SK-N-SH treated with all-trans-retinoic acid at 6 μM for 48 hours (cell line): ENCODE data around the gene RNU7-1.
A peak's percentile ranks its signal among the peaks of the same experiment; 100 is the strongest.

Experiments used
- ATAC-seq: fragments of 200-7000 bp; cut with Tn5 transposase; 3 replicates; pipeline ENCODE4 v1.9.1; 2020; ENCODE audit warnings: mild to moderate bottlenecking, moderate library complexity
- ARNTL ChIP-seq: fragments of 450-650 bp; formaldehyde crosslinking; IDR thresholded peaks from 2 replicates; pipeline ENCODE4 v1.5.0; 2020; ENCODE audit warnings: low read depth, mild to moderate bottlenecking, moderate library complexity, borderline replicate concordance
- BACH2 ChIP-seq: fragments of 250-450 bp; sonication (Bioruptor Pico); IDR thresholded peaks from 2 replicates; pipeline ENCODE4 v1.9.0; 2021; ENCODE audit warnings: mild to moderate bottlenecking, borderline replicate concordance
- CREB5 ChIP-seq: fragments of 250-450 bp; sonication (Bioruptor Pico); IDR thresholded peaks from 2 replicates; pipeline ENCODE4 v1.5.1; 2020; ENCODE audit warnings: low read depth, mild to moderate bottlenecking, moderate library complexity
- CSDC2 ChIP-seq: fragments of 250-450 bp; sonication (Bioruptor Pico); IDR thresholded peaks from 2 replicates; pipeline ENCODE4 v1.5.0; 2020; ENCODE audit warnings: mild to moderate bottlenecking, moderate library complexity
- CSRNP3 ChIP-seq: fragments of 250-450 bp; sonication (Bioruptor Pico); IDR thresholded peaks from 2 replicates; pipeline ENCODE4 v1.5.1; 2021; ENCODE audit warnings: mild to moderate bottlenecking, moderate library complexity
- ESRRG ChIP-seq: fragments of 250-450 bp; sonication (Bioruptor Pico); IDR thresholded peaks from 2 replicates; pipeline ENCODE4 v1.6.1; 2021; ENCODE audit warnings: mild to moderate bottlenecking
- GLIS3 ChIP-seq: fragments of 250-450 bp; sonication (Bioruptor Pico); IDR thresholded peaks from 2 replicates; pipeline ENCODE4 v1.5.0; 2020; ENCODE audit warnings: mild to moderate bottlenecking, moderate library complexity
- ISL1 ChIP-seq: fragments of 250-450 bp; sonication (Bioruptor Pico); IDR thresholded peaks from 2 replicates; pipeline ENCODE4 v2.1.2; 2022; ENCODE audit warnings: mild to moderate bottlenecking, moderate library complexity
- OSR1 ChIP-seq: fragments of 250-450 bp; sonication (Bioruptor Pico); IDR thresholded peaks from 2 replicates; pipeline ENCODE4 v1.8.0; 2022; ENCODE audit warnings: moderate library complexity, mild to moderate bottlenecking, inconsistent platforms
- PATZ1 ChIP-seq: fragments of 250-450 bp; sonication (Bioruptor Pico); IDR thresholded peaks from 2 replicates; pipeline ENCODE4 v1.8.0; 2020; ENCODE audit warnings: mild to moderate bottlenecking, moderate library complexity, borderline replicate concordance
- POU6F1 ChIP-seq: fragments of 250-450 bp; sonication (Bioruptor Pico); IDR thresholded peaks from 2 replicates; pipeline ENCODE4 v1.8.0; 2021; ENCODE audit warnings: low read depth, mild to moderate bottlenecking, moderate library complexity, borderline replicate concordance
- PPARA ChIP-seq: fragments of 250-450 bp; sonication (Bioruptor Pico); IDR thresholded peaks from 2 replicates; pipeline ENCODE4 v1.5.0; 2020; ENCODE audit warnings: mild to moderate bottlenecking, borderline replicate concordance
- RARB ChIP-seq: fragments of 250-450 bp; sonication (Bioruptor Pico); IDR thresholded peaks from 2 replicates; pipeline ENCODE4 v1.8.0; 2021; ENCODE audit warnings: mild to moderate bottlenecking, moderate library complexity
- SNAI2 ChIP-seq: fragments of 250-450 bp; sonication (Bioruptor Pico); IDR thresholded peaks from 2 replicates; pipeline ENCODE4 v1.5.0; 2020; ENCODE audit warnings: mild to moderate bottlenecking, moderate library complexity
- TCF4 ChIP-seq: fragments of 250-450 bp; sonication (Bioruptor Pico); IDR thresholded peaks from 2 replicates; pipeline ENCODE4 v1.8.0; 2021; ENCODE audit warnings: mild to moderate bottlenecking, moderate library complexity, borderline replicate concordance
- TOX ChIP-seq: fragments of 250-450 bp; sonication (Bioruptor Pico); IDR thresholded peaks from 2 replicates; pipeline ENCODE4 v1.8.0; 2021; ENCODE audit warnings: mild to moderate bottlenecking, moderate library complexity, borderline replicate concordance
- ZC3H10 ChIP-seq: fragments of 250-450 bp; sonication (Bioruptor Pico); IDR thresholded peaks from 2 replicates; pipeline ENCODE4 v1.5.1; 2021; ENCODE audit warnings: mild to moderate bottlenecking, moderate library complexity
- ZFP3 ChIP-seq: fragments of 250-450 bp; sonication (Bioruptor Pico); IDR thresholded peaks from 2 replicates; pipeline ENCODE4 v1.5.0; 2020; ENCODE audit warnings: mild to moderate bottlenecking, moderate library complexity
- ZFP30 ChIP-seq: fragments of 450-650 bp; formaldehyde crosslinking; IDR thresholded peaks from 2 replicates; pipeline ENCODE4 v1.5.0; 2022; ENCODE audit warnings: mild to moderate bottlenecking, moderate library complexity
- ZNF565 ChIP-seq: fragments of 450-650 bp; formaldehyde crosslinking; conservative IDR thresholded peaks from 2 replicates; pipeline ENCODE4 v1.5.0; 2020; ENCODE audit warnings: low read depth, mild to moderate bottlenecking, moderate library complexity
- ZNF70 ChIP-seq: fragments of 450-650 bp; formaldehyde crosslinking; IDR thresholded peaks from 2 replicates; pipeline ENCODE4 v1.5.0; 2020; ENCODE audit warnings: mild to moderate bottlenecking, moderate library complexity
- ZNF8 ChIP-seq: fragments of 450-650 bp; formaldehyde crosslinking; IDR thresholded peaks from 2 replicates; pipeline ENCODE4 v1.5.0; 2020; ENCODE audit warnings: mild to moderate bottlenecking, moderate library complexity

The RNU7-1 gene

GRCh38 chr12:6961695-6962284 lies 18.2 kb downstream of the RNU7-1 start:
- ATAC-seq, result peak; percentile 72
- no peak for TF ChIP-seq ZNF70 (CRISPR knock-in tag)
- TF ChIP-seq TCF4 (CRISPR knock-in tag), result no peak
- no peak for TF ChIP-seq OSR1 (CRISPR knock-in tag)
- TF ChIP-seq ISL1 (CRISPR knock-in tag), result no peak
- TF ChIP-seq SNAI2, result no peak
- TF ChIP-seq ZFP30, result no peak
- TF ChIP-seq ARNTL, result no peak
- TF ChIP-seq CSDC2 (CRISPR knock-in tag), result no peak
- TF ChIP-seq GLIS3 (CRISPR knock-in tag), result no peak
- no peak for TF ChIP-seq ZFP3 (CRISPR knock-in tag)
- no peak for TF ChIP-seq RARB
- no peak for TF ChIP-seq CSRNP3 (CRISPR knock-in tag)
- no peak for TF ChIP-seq PPARA (CRISPR knock-in tag)
- TF ChIP-seq ZNF8 (CRISPR knock-in tag), result no peak
- no peak for TF ChIP-seq ZC3H10 (CRISPR knock-in tag)
- TF ChIP-seq BACH2 (CRISPR knock-in tag), result no peak
- no peak for TF ChIP-seq PATZ1
- no peak for TF ChIP-seq TOX
- no peak for TF ChIP-seq ZNF565 (CRISPR knock-in tag)
- no peak for TF ChIP-seq POU6F1

- TF ChIP-seq SNAI2 (no peak), PATZ1 (no peak), CREB5 (CRISPR knock-in tag) (no peak)
These were observed 18.8 kb downstream of the RNU7-1 start for GRCh38 chr12:6962285-6963015.

GRCh38 chr12:6963016-6963731 lies 19.6 kb downstream of the RNU7-1 start:
- TF ChIP-seq PATZ1, result no peak
- TF ChIP-seq ZNF70 (CRISPR knock-in tag), result no peak
- TF ChIP-seq ZNF565 (CRISPR knock-in tag), result no peak
- TF ChIP-seq TCF4 (CRISPR knock-in tag), result no peak
- no peak for TF ChIP-seq ARNTL
- no peak for TF ChIP-seq ESRRG
- TF ChIP-seq CSRNP3 (CRISPR knock-in tag), result no peak
- no peak for TF ChIP-seq ZNF8 (CRISPR knock-in tag)
- ATAC-seq, result no peak

More at GRCh38 chr12:6962285-6963015, 18.8 kb downstream of the RNU7-1 start:
- no peak for ATAC-seq
